Measurements from ENCODE around the gene HEATR5A. TPM values are rescaled to one million over a fixed set of nuclear protein-coding genes. Genes with fewer than 3 reads are reported as not detected.

HEATR5A gene
- total and polyA plus RNA-seq, 2 donors (not counting 1 experiment from before 2014, with no cell fraction given), result 45.4 to 59.8 TPM

DNA sequence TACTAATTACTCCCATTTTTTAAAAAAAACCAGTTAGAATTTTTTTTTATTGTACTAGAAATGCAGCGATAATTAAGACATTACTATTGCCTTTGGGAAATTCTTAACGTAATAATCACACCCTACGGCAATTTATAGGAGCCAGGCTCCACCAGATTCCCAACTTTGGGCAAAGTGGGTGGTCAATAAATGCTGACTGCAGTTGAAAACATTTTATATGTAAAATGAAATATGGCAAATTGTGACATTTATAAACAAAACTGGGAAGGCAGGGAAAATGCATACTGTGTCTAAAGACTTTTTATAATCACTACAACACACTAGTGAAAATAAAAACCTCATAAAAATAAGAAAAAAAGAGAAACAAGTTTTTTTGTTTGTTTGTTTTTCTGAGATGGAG lies 119.5 kb downstream of the HEATR5A start:
- H3K27ac ChIP-seq (ENCODE audit: insufficient read depth, low read length), result no peak overlapping the region
- no peaks in the 10 kb centered on the region for H3K9me3 ChIP-seq (ENCODE audit: control insufficient read depth, insufficient read depth, low read depth, low read length)
- H4K20me1 ChIP-seq (ENCODE audit: control insufficient read depth, extremely low read depth, insufficient read depth, low read length), result no peaks in the 10 kb centered on the region
- no peak overlapping the region for H3K9ac ChIP-seq (ENCODE audit: insufficient read depth, low read length)
- H3K27me3 ChIP-seq (ENCODE audit: control insufficient read depth, insufficient read depth, low read length), result no peaks in the 10 kb centered on the region
- H3K4me3 ChIP-seq (replicated peaks in 1 of 4; ENCODE audit: control extremely low read depth in 1 of 4, insufficient read depth in 1 of 4, low read depth in 3 of 4, low read length in 4 of 4), result no peak overlapping the region
- H3K4me2 ChIP-seq (ENCODE audit: extremely low read depth, insufficient read depth, low read length), result no peak overlapping the region
- no peak for DNase-seq (ENCODE audit: low read depth in 2 of 2)
- H3K79me2 ChIP-seq (ENCODE audit: control insufficient read depth, insufficient read depth, low read length), result no peaks in the 10 kb centered on the region
- no peaks in the 10 kb centered on the region for H3K36me3 ChIP-seq (ENCODE audit: control insufficient read depth, insufficient read depth, low read length)
- no peak overlapping the region for H2AFZ ChIP-seq (ENCODE audit: low read length)
- H3K4me1 ChIP-seq (ENCODE audit: control insufficient read depth, extremely low read depth, insufficient read depth, low read length), result no peaks in the 10 kb centered on the region
- TF ChIP-seq EZH2 (IDR thresholded peaks at IDR 0.05; ENCODE audit: low read length, missing control alignments), result no peak
- no peak for TF ChIP-seq CTCF (conservative IDR thresholded peaks at IDR 0.05 in 1 of 2, IDR thresholded peaks at IDR 0.05 in 1 of 2; ENCODE audit: low read depth in 1 of 2, low read length in 2 of 2)

DNA sequence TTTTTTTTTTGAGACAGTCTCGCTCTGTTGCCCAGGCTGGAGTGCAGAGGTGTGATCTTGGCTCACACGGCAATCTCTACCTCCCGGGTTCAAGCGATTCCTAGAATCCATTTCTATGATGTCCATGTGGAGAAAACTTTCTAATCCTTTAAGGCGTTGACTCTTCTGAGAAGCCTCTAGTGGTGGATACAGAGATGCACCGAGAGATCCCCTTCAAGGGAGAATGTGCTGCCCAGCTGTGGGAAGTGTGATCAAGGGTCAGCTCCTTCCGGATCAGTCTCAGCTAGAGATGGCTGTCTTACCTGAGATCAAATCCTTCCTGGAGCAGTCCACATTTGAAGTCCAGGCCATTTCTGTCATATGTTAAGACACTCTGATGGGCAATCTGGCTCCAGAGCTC lies 120.1 kb downstream of the HEATR5A start:
- Histone ChIP-seq H3K79me2 (ENCODE audit: control insufficient read depth, insufficient read depth, low read length) (no peaks in the 10 kb centered on the region), H3K9me3 (ENCODE audit: control insufficient read depth, insufficient read depth, low read depth, low read length) (no peaks in the 10 kb centered on the region), H3K4me1 (ENCODE audit: control insufficient read depth, extremely low read depth, insufficient read depth, low read length) (no peaks in the 10 kb centered on the region), H4K20me1 (ENCODE audit: control insufficient read depth, extremely low read depth, insufficient read depth, low read length) (no peaks in the 10 kb centered on the region), H3K9ac (ENCODE audit: insufficient read depth, low read length) (no peak overlapping the region), H3K27ac (ENCODE audit: insufficient read depth, low read length) (no peak overlapping the region), H3K4me3 (replicated peaks in 1 of 4; ENCODE audit: control extremely low read depth in 1 of 4, insufficient read depth in 1 of 4, low read depth in 3 of 4, low read length in 4 of 4) (no peak overlapping the region), H2AFZ (ENCODE audit: low read length) (no peak overlapping the region), H3K27me3 (ENCODE audit: control insufficient read depth, insufficient read depth, low read length) (no peaks in the 10 kb centered on the region), H3K36me3 (ENCODE audit: control insufficient read depth, insufficient read depth, low read length) (no peaks in the 10 kb centered on the region), H3K4me2 (ENCODE audit: extremely low read depth, insufficient read depth, low read length) (no peak overlapping the region)
- TF ChIP-seq CTCF (conservative IDR thresholded peaks at IDR 0.05 in 1 of 2, IDR thresholded peaks at IDR 0.05 in 1 of 2; ENCODE audit: low read depth in 1 of 2, low read length in 2 of 2), result peak in 1 of 2 donors; percentile 20
- no peak for TF ChIP-seq EZH2 (IDR thresholded peaks at IDR 0.05; ENCODE audit: low read length, missing control alignments)
- DNase-seq (ENCODE audit: low read depth in 2 of 2), result peak in 1 of 2 donors; percentile 19

GRCh38 chr14:31297701-31298344 lies 122.5 kb downstream of the HEATR5A start:
- H3K9ac ChIP-seq (ENCODE audit: insufficient read depth, low read length), result no peak overlapping the region
- H3K79me2 ChIP-seq (ENCODE audit: control insufficient read depth, insufficient read depth, low read length), result no peaks in the 10 kb centered on the region
- H3K27ac ChIP-seq (ENCODE audit: insufficient read depth, low read length), result no peak overlapping the region
- no peak overlapping the region for H2AFZ ChIP-seq (ENCODE audit: low read length)
- H3K4me3 ChIP-seq (replicated peaks in 1 of 4; ENCODE audit: control extremely low read depth in 1 of 4, insufficient read depth in 1 of 4, low read depth in 3 of 4, low read length in 4 of 4), result no peak overlapping the region
- H3K9me3 ChIP-seq (ENCODE audit: control insufficient read depth, insufficient read depth, low read depth, low read length), result no peaks in the 10 kb centered on the region
- no peak overlapping the region for H3K4me2 ChIP-seq (ENCODE audit: extremely low read depth, insufficient read depth, low read length)
- H3K36me3 ChIP-seq (ENCODE audit: control insufficient read depth, insufficient read depth, low read length), result no peaks in the 10 kb centered on the region
- H3K27me3 ChIP-seq (ENCODE audit: control insufficient read depth, insufficient read depth, low read length), result no peaks in the 10 kb centered on the region
- H3K4me1 ChIP-seq (ENCODE audit: control insufficient read depth, extremely low read depth, insufficient read depth, low read length), result peaks cover 2% of the 10 kb centered on the region
- DNase-seq (ENCODE audit: low read depth in 2 of 2), result peak in 1 of 2 donors; percentile 52
- H4K20me1 ChIP-seq (ENCODE audit: control insufficient read depth, extremely low read depth, insufficient read depth, low read length), result no peaks in the 10 kb centered on the region
- TF ChIP-seq EZH2 (IDR thresholded peaks at IDR 0.05; ENCODE audit: low read length, missing control alignments) (no peak), CTCF (conservative IDR thresholded peaks at IDR 0.05 in 1 of 2, IDR thresholded peaks at IDR 0.05 in 1 of 2; ENCODE audit: low read depth in 1 of 2, low read length in 2 of 2) (no peak)

Data from fibroblast of lung (primary cell).